Peyer's patch (tissue), 4 donors: ENCODE data around the gene FAM131C. TPM values are rescaled to one million over a fixed set of nuclear protein-coding genes. Genes with fewer than 3 reads are reported as not detected.

Experiments used
- DNase-seq, 3 donors: peaks; one replicate each; pipeline ENCODE4 v3.0.0-alpha.2; 2017 to 2019
- H3K27ac ChIP-seq, 4 donors: fragments of 200-600 bp; sonication (generic); one replicate each; pipeline ENCODE4 v1.5.1; 2016 to 2019
- H3K27me3 ChIP-seq, 2 donors: fragments of 200-600 bp; sonication (generic); one replicate each; pipeline ENCODE4 v1.5.1; 2019
- H3K36me3 ChIP-seq, 3 donors: fragments of 200-600 bp; sonication (generic); one replicate each; pipeline ENCODE4 v1.5.1; 2016 to 2019
- H3K4me1 ChIP-seq, 4 donors: fragments of 200-600 bp; sonication (generic); one replicate each; pipeline ENCODE4 v1.5.1; 2016 to 2019
- H3K4me3 ChIP-seq, 4 donors: fragments of 200-600 bp; sonication (generic); 1 replicate in 3 of 4; 2 replicates in 1 of 4; pipeline ENCODE4 v1.5.1; 2016 to 2019; ENCODE audit warnings: mild to moderate bottlenecking in 1 of 4
- H3K9me3 ChIP-seq, 4 donors: fragments of 200-600 bp; sonication (generic); one replicate each; pipeline ENCODE4 v1.5.1; 2016 to 2019; ENCODE audit warnings: mild to moderate bottlenecking in 1 of 4
- POLR2A ChIP-seq, 2 donors: fragments of 450-650 bp; IDR thresholded peaks; one replicate each; pipeline ENCODE4 v1.5.1; 2017; ENCODE audit warnings: antibody characterized with exemption in 2 of 2, mild to moderate bottlenecking in 2 of 2, moderate library complexity in 2 of 2
- total RNA-seq, 4 donors: library from RNA; depleted of rRNA; stranded (reverse); fragments of >200 nt; gene quantifications; one replicate each; pipeline ENCODE4 v1.1.0, GENCODE V29; 2016
- TF ChIP-seq, protein P1 (sequence below), 6 experiments: fragments of 450-650 bp in 4 of 6; fragments of 200-600 bp in 2 of 6; sonication (generic) in 1 of 6; IDR thresholded peaks; one replicate each; pipeline ENCODE4 v1.5.1; 2017 to 2019; ENCODE audit warnings: antibody characterized with exemption in 6 of 6, mild to moderate bottlenecking in 3 of 6, moderate library complexity in 1 of 6

FAM131C gene
- total RNA-seq, 4 donors from 2014 or later, result 0.80 to 3.5 (median 2.3) TPM; not detected in 1

DNA sequence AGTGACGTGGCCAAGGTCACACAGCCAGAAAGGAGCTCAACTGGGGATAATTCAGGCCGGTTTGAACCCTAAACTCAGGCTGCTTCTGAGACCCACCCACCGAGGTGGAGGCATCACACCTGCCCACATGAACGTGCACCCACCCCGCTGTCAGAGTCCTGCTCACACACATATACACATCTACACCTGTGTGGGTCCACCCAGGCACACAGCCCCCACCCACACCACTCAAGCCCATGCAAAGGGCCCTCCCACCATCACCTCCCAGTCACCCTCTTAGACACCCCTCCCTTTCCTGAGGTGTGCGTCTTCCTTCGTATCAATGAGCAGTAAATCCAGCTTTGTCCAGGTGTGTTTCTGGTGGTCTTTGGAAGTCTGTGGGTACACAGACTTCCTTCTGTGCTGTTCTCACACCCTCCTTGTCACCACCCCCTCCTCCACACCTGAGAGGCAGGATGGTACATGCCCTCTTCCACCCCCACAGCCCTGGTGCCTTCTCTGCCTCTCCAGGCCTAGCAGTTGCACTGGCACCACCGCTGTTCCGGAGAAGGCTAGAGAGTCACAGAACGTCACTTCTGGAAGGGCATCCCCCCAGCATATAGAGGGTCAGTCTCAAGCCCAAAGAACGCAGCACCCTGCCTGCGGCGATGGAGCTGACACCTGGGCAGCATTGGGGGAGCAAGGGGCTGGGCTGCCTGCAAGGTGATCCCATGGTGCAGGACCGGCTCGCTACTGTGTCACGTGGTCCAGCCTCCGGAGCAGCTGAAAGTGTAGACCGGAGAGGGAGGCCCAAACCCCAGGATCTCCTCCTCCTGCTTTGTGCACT, 18.9 kb upstream of the FAM131C start:
- no peak overlapping the region for H3K27ac ChIP-seq
- DNase-seq, result peak in 1 of 3 donors; percentile 42
- TF ChIP-seq, protein P1, sequence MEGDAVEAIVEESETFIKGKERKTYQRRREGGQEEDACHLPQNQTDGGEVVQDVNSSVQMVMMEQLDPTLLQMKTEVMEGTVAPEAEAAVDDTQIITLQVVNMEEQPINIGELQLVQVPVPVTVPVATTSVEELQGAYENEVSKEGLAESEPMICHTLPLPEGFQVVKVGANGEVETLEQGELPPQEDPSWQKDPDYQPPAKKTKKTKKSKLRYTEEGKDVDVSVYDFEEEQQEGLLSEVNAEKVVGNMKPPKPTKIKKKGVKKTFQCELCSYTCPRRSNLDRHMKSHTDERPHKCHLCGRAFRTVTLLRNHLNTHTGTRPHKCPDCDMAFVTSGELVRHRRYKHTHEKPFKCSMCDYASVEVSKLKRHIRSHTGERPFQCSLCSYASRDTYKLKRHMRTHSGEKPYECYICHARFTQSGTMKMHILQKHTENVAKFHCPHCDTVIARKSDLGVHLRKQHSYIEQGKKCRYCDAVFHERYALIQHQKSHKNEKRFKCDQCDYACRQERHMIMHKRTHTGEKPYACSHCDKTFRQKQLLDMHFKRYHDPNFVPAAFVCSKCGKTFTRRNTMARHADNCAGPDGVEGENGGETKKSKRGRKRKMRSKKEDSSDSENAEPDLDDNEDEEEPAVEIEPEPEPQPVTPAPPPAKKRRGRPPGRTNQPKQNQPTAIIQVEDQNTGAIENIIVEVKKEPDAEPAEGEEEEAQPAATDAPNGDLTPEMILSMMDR (IDR thresholded peaks at IDR 0.05), result no peak
- TF ChIP-seq POLR2A (IDR thresholded peaks at IDR 0.05), result no peak
- H3K9me3 ChIP-seq, result no peaks in the 10 kb centered on the region
- H3K4me3 ChIP-seq, result no peak overlapping the region
- no peaks in the 10 kb centered on the region for H3K4me1 ChIP-seq
- no peaks in the 10 kb centered on the region for H3K36me3 ChIP-seq
- no peaks in the 10 kb centered on the region for H3K27me3 ChIP-seq

DNA sequence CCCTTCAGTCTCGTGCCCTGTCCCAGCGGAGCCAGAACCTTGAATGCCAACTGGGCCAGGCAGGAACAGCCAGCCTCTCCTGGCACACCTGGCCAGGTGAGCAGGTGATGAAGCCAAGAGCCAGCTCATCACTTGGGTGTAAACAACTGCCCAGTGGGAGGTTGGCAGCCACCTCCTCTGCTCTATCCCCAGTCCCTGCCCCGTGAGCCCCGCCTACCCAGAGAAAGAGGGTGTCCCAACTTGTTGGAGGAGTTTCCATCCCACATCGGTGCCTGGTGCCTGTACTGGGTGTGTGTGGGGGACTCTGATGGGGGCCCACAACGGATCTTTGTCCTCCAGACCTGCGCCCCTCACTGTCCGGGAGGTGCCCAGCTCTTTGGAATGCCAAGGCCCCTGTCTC, 17.8 kb upstream of the FAM131C start:
- no peaks in the 10 kb centered on the region for H3K27me3 ChIP-seq
- TF ChIP-seq POLR2A (IDR thresholded peaks at IDR 0.05), result no peak
- TF ChIP-seq, protein P1 (IDR thresholded peaks at IDR 0.05), result no peak
- H3K27ac ChIP-seq, result no peak overlapping the region
- H3K4me3 ChIP-seq, result no peak overlapping the region
- H3K4me1 ChIP-seq, result no peaks in the 10 kb centered on the region
- H3K9me3 ChIP-seq, result no peaks in the 10 kb centered on the region
- no peak for DNase-seq
- no peaks in the 10 kb centered on the region for H3K36me3 ChIP-seq

DNA sequence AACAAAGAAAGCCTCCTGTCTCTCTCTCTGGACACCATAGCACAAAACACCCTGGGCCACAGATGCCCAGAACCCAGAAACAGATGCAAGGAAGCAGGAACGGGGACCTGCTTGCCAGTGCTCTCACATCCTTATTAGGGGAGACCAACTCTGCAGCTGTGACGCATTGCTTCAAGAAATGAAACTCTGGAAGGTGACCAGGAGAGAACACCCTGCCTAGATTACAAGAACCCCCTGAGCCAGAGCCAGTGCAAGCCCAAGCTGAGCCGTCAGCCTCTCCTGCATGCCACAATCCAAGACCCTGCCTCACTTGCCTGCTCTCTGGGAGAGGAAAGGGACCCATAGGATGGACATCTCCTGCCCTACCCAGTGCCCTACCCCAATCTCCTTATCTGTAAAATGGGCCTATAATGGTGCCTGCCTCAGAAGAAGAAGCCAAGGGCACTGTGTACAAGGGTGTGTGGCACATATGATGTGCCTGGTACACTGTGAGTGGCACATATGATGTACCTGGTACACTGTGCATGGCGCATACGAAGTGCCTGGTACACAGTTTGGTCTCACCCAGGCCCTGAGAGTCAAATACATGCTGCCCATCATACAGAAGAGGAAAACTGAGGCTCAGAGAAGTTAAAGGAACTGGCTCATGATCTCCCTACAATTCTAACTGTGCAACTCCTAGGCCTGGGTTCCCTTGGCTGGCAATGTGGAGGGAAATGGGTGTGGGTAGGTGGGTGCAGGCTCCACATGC, 16.8 kb upstream of the FAM131C start:
- TF ChIP-seq, protein P1 (IDR thresholded peaks at IDR 0.05), result no peak
- no peak for TF ChIP-seq POLR2A (IDR thresholded peaks at IDR 0.05)
- H3K9me3 ChIP-seq, result no peaks in the 10 kb centered on the region

DNA sequence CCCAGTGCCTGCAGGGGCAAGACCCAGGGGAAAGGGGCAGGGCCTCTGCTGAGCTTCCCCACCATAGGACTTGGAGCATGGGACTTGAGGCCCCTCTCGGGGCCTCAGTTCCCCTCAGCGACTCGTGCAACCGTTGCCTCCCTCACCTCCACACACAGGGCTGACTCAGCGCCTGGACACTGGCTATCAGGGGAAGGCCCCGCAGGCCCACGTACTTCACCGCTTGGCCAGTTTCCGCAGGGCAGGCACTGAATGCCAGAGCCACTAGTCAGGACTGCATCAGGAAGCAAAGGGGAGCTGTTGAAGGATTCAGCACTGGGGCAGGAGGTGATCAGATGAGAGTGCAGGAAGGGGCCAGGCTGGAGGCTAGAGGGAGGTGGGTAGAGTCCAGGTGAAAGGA, 15.5 kb upstream of the FAM131C start:
- Histone ChIP-seq H3K27me3 (no peaks in the 10 kb centered on the region), H3K4me3 (no peak overlapping the region), H3K27ac (no peak overlapping the region), H3K9me3 (no peaks in the 10 kb centered on the region), H3K36me3 (no peaks in the 10 kb centered on the region), H3K4me1 (no peaks in the 10 kb centered on the region)
- no peak for DNase-seq
- TF ChIP-seq POLR2A (IDR thresholded peaks at IDR 0.05), result no peak
- TF ChIP-seq, protein P1 (IDR thresholded peaks at IDR 0.05), result no peak

More for the DNA sequence above, 16.8 kb upstream of the FAM131C start:
- no peaks in the 10 kb centered on the region for H3K36me3 ChIP-seq
- no peaks in the 10 kb centered on the region for H3K4me1 ChIP-seq
- no peaks in the 10 kb centered on the region for H3K27me3 ChIP-seq
- no peak overlapping the region for H3K4me3 ChIP-seq
- no peak overlapping the region for H3K27ac ChIP-seq
- DNase-seq, result no peak

DNA sequence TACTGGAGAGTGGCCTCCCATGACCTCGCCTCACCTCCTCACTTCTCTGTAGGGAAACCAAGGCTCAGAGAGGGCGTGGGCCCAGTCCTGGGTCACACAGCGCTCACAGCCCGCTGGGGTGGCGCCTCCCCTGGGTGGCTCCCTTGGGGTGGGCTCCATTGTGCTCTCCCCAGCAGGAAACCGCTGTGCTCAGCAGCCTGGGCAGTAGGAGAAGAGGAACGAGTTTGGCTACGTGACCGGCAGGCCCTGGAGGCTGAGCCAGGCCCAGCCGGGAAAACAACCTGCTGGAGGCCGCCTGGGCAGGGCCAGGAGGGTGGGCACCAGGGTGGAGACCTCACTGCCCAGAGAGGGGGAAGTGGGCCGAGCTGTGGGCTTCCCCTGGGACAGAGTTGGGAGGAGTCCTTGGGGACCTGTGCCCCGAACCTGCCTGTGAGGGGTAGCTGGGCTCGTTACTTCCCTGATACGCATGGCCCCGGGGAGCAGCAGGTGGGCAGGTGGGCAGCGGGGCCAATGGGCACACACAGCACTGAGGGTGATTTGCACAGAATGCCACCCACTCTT, 15.0 kb upstream of the FAM131C start:
- H3K36me3 ChIP-seq, result no peaks in the 10 kb centered on the region
- H3K9me3 ChIP-seq, result no peaks in the 10 kb centered on the region
- H3K4me1 ChIP-seq, result no peaks in the 10 kb centered on the region
- H3K27ac ChIP-seq, result no peak overlapping the region
- no peak for DNase-seq
- TF ChIP-seq, protein P1 (IDR thresholded peaks at IDR 0.05), result no peak
- no peak for TF ChIP-seq POLR2A (IDR thresholded peaks at IDR 0.05)
- no peak overlapping the region for H3K4me3 ChIP-seq
- no peaks in the 10 kb centered on the region for H3K27me3 ChIP-seq
